ENCODE results near the gene PROX1. TPM values are rescaled to one million over a fixed set of nuclear protein-coding genes. Genes with fewer than 3 reads are reported as not detected.

PROX1 gene
- total and polyA plus RNA-seq, 9 of the 15 experiments (the other 6 are each of a cell fraction or from before 2014, with no cell fraction given), result 0.14 to 0.22 TPM; not detected in 7

GRCh38 chr1:213973129-213973528 is 14.6 kb upstream of the PROX1 start (continued):
- no peak for TF ChIP-seq AFF1 (IDR thresholded peaks at IDR 0.05; ENCODE audit: low read depth in 1 of 2, partially characterized antibody in 2 of 2)
- TF ChIP-seq E2F5 (CRISPR knock-in tag; IDR thresholded peaks at IDR 0.05), result no peak
- TF ChIP-seq ZSCAN29 (IDR thresholded peaks at IDR 0.05), result no peak
- TF ChIP-seq MTA2 (IDR thresholded peaks at IDR 0.05; ENCODE audit: low read depth), result no peak
- TF ChIP-seq CBX1 (IDR thresholded peaks at IDR 0.05; ENCODE audit: low read depth), result no peak
- no peak for TF ChIP-seq TAF9B (IDR thresholded peaks at IDR 0.05; ENCODE audit: partially characterized antibody)
- TF ChIP-seq RNF219 (CRISPR knock-in tag; IDR thresholded peaks at IDR 0.05), result no peak
- TF ChIP-seq ZNF232 (CRISPR knock-in tag; IDR thresholded peaks at IDR 0.05), result no peak
- TF ChIP-seq SAFB (IDR thresholded peaks at IDR 0.05; ENCODE audit: borderline replicate concordance, low read depth, low read length), result no peak
- no peak for TF ChIP-seq NUFIP1 (IDR thresholded peaks at IDR 0.05; ENCODE audit: partially characterized antibody)
- no peak for TF ChIP-seq POLR2H (tag; IDR thresholded peaks at IDR 0.05; ENCODE audit: low read depth)
- no peak for TF ChIP-seq SIX5 (IDR thresholded peaks at IDR 0.05; ENCODE audit: borderline replicate concordance in 1 of 2, insufficient read depth in 1 of 2, low read depth in 1 of 2, low read length in 2 of 2)

All from K562 (cell line).